Endodermal cell (in vitro differentiated cells): ENCODE results near the gene CEP295NL. TPM values are rescaled to one million over a fixed set of nuclear protein-coding genes. Genes with fewer than 3 reads are reported as not detected.

Experiments used
- DNase-seq: peaks from one replicate; pipeline ENCODE4 v3.0.0-alpha.2; 2017
- H3K27ac ChIP-seq: 2 replicates; pipeline ENCODE4 v1.5.1; 2013; ENCODE audit warnings: mild to moderate bottlenecking, low read depth, low read length, moderate library complexity
- H3K27me3 ChIP-seq: 2 replicates; pipeline ENCODE4 v1.6.1; 2013; ENCODE audit warnings: mild to moderate bottlenecking, low read length, moderate library complexity; ENCODE audit not compliant: insufficient read depth, control insufficient read depth, poor library complexity, severe bottlenecking
- H3K36me3 ChIP-seq: 2 replicates; pipeline ENCODE4 v1.7.0; 2013; ENCODE audit warnings: mild to moderate bottlenecking, low read length, moderate library complexity; ENCODE audit not compliant: control insufficient read depth, insufficient read depth
- H3K4me1 ChIP-seq: one replicate; pipeline ENCODE4 v1.7.0; 2013; ENCODE audit warnings: low read length; ENCODE audit not compliant: control insufficient read depth, insufficient read depth
- H3K4me3 ChIP-seq: 2 replicates; pipeline ENCODE4 v1.5.1; 2013; ENCODE audit warnings: mild to moderate bottlenecking, low read length, moderate library complexity
- H3K9ac ChIP-seq: 2 replicates; pipeline ENCODE4 v1.6.1; 2013; ENCODE audit warnings: mild to moderate bottlenecking, low read length, moderate library complexity; ENCODE audit not compliant: poor library complexity, severe bottlenecking; ENCODE audit errors: extremely low read depth
- H3K9me3 ChIP-seq: 2 replicates; pipeline ENCODE4 v1.6.1; 2013; ENCODE audit warnings: mild to moderate bottlenecking, low read length, moderate library complexity; ENCODE audit not compliant: control insufficient read depth
- H3K27ac Mint-ChIP-seq: 2 replicates; pipeline ENCODE4 v1.8.0; 2020; ENCODE audit warnings: mixed read lengths
- H3K27me3 Mint-ChIP-seq: 2 replicates; pipeline ENCODE4 v1.8.0; 2021; ENCODE audit warnings: mild to moderate bottlenecking, mixed read lengths; ENCODE audit not compliant: insufficient read depth
- H3K36me3 Mint-ChIP-seq: 2 replicates; pipeline ENCODE4 v1.8.0; 2020; ENCODE audit warnings: low read depth, mixed read lengths
- H3K4me1 Mint-ChIP-seq: 2 replicates; pipeline ENCODE4 v1.8.0; 2020; ENCODE audit warnings: mixed read lengths
- H3K4me3 Mint-ChIP-seq: 2 replicates; pipeline ENCODE4 v1.8.0; 2020; ENCODE audit warnings: mild to moderate bottlenecking, moderate library complexity, mixed read lengths
- H3K9me3 Mint-ChIP-seq: 2 replicates; pipeline ENCODE4 v1.8.0; 2020; ENCODE audit warnings: mild to moderate bottlenecking, mixed read lengths
- WGBS, 2 experiments: methylation state at CpG; one replicate each; pipeline versions ENCODE4 v1.1.5 to v1.1.7; 2013; ENCODE audit warnings: missing lambda C conversion rate in 2 of 2, mixed read lengths in 1 of 2; ENCODE audit not compliant: insufficient coverage in 1 of 2, insufficient read length in 1 of 2; 5-methylcytosine and 5-hydroxymethylcytosine counted together
- total RNA-seq, 2 donors: library from RNA; stranded (reverse); fragmentation: NEBNext Ultra II Directional in 1 of 2; extraction: Animal tissue kit (Norgen Biotek cat#: 25700) in 1 of 2; gene quantifications; 2 replicates in 1 of 2; 3 replicates in 1 of 2; pipeline ENCODE4 v1.2.1, GENCODE V29; 2021
- TF ChIP-seq, protein P1 (sequence below): fragments of 200-600 bp; sonication (generic); conservative IDR thresholded peaks from 2 replicates; pipeline ENCODE4 v1.5.0; 2021; ENCODE audit warnings: antibody characterized with exemption, mild to moderate bottlenecking

Gene CEP295NL
- total RNA-seq, 2 donors from 2014 or later = 0.97 to 2.2 TPM

DNA sequence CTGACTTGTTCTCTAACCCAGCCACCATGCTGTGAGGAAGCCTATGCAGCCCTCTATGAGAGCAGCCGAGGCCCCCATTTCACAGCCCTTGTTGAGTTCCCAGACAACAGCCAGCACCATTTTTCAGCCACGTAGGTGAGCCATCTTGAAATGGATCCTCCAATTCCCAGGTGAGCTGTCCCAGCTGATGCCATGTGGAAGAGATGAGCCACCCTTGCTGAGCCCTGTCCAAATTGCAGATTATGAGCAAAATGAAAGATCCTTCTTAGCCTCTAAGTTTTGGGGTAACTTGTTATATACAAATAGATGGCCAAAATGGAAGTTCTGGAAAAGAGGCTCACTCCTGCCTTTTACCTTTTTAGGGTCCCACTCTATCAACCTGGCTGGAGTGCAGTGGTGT lies 47.9 kb upstream of the CEP295NL start:
- no peaks in the 10 kb centered on the region for H3K36me3 Mint-ChIP-seq
- peaks cover 19% of the 10 kb centered on the region for H3K9me3 Mint-ChIP-seq
- H3K4me3 Mint-ChIP-seq = no peak overlapping the region
- Histone ChIP-seq H3K9ac (no peak overlapping the region), H3K4me1 (no peaks in the 10 kb centered on the region), H3K27me3 (no peaks in the 10 kb centered on the region), H3K36me3 (no peaks in the 10 kb centered on the region), H3K4me3 (no peak overlapping the region), H3K9me3 (peaks cover 21% of the 10 kb centered on the region), H3K27ac (no peak overlapping the region)
- DNase-seq = no peak
- peaks cover 11% of the 10 kb centered on the region for H3K4me1 Mint-ChIP-seq
- no peak overlapping the region for H3K27ac Mint-ChIP-seq
- WGBS, 2 experiments = 88 to 90% methylated on average over 2 of the region's 2 CpGs
- no peaks in the 10 kb centered on the region for H3K27me3 Mint-ChIP-seq
- TF ChIP-seq, protein P1, sequence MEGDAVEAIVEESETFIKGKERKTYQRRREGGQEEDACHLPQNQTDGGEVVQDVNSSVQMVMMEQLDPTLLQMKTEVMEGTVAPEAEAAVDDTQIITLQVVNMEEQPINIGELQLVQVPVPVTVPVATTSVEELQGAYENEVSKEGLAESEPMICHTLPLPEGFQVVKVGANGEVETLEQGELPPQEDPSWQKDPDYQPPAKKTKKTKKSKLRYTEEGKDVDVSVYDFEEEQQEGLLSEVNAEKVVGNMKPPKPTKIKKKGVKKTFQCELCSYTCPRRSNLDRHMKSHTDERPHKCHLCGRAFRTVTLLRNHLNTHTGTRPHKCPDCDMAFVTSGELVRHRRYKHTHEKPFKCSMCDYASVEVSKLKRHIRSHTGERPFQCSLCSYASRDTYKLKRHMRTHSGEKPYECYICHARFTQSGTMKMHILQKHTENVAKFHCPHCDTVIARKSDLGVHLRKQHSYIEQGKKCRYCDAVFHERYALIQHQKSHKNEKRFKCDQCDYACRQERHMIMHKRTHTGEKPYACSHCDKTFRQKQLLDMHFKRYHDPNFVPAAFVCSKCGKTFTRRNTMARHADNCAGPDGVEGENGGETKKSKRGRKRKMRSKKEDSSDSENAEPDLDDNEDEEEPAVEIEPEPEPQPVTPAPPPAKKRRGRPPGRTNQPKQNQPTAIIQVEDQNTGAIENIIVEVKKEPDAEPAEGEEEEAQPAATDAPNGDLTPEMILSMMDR = no peak

DNA sequence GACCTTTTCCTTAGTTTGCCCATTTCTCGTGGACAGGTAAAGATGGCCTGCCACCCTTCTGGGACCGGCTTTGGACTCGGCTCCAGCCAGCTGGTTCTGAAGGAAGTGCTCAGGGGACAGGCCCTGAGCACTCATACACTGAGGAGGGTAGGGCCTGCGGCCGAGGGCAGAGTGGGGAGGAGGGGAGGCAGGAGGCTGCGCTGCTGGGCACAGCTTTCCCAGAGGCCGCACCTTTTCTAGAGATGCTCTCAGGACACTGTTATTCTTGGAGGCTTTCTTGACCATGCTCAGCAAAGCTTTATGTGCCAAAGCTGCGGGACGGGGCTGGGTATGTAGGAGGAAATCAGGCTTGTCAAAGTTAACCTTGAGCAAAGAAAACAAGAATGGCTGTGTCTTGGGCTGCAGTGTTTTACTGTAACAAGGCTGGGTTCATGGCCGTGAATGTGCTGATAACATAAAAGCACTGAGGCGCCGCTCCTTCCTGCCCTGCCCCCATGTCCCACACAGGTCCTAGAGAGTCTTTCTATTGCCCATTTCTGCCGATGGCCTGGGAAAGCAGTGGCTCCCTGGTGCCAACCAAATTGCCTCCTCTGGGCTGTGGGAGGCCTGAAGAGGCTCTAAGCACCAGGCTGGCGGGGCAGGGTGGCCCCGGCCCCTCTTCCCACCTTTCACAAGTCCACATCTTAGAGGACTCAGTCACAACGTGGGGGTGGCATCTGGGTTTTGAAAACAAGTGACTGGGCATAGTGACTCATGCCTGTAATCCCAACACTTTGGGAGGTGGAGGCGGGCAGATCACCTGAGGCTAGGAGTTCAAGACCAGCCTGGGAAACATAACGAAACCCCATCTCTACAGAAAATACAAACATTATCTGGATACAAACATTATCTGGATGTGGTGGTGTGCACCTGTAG lies 44.5 kb upstream of the CEP295NL start:
- H3K9me3 Mint-ChIP-seq = peaks cover 19% of the 10 kb centered on the region
- peaks cover 10% of the 10 kb centered on the region for H3K4me1 Mint-ChIP-seq
- no peaks in the 10 kb centered on the region for H3K27me3 Mint-ChIP-seq
- H3K27ac Mint-ChIP-seq = no peak overlapping the region
- no peak for DNase-seq
- Histone ChIP-seq H3K9me3 (peaks cover 21% of the 10 kb centered on the region), H3K27ac (no peak overlapping the region), H3K4me3 (no peak overlapping the region), H3K4me1 (no peaks in the 10 kb centered on the region), H3K9ac (no peak overlapping the region), H3K36me3 (no peaks in the 10 kb centered on the region), H3K27me3 (no peaks in the 10 kb centered on the region)
- WGBS, 2 experiments = 78 to 83% methylated on average over 10 to 17 of the region's 18 CpGs
- H3K36me3 Mint-ChIP-seq = no peaks in the 10 kb centered on the region
- no peak overlapping the region for H3K4me3 Mint-ChIP-seq
- TF ChIP-seq, protein P1 = no peak

DNA sequence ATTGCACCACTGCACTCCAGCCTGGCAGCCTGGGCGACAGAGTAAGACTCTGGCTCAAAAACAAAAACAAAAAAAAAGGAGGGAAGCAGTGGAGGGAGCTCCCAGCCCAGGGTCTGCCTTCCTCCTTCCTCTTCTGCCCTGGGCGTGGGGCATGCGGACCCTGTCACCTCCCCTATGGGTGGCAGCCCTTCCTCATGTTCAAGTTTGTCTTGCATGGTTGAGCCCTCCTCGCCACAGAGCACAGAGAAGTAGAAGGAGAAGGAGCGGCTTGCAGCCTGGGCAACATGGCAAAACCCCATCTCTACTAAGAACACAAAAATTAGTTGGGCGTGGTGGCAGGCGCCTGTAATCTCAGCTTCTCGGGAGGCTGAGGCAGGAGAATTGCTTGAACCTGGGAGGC lies 43.6 kb upstream of the CEP295NL start:
- no peaks in the 10 kb centered on the region for H3K4me1 ChIP-seq
- peaks cover 19% of the 10 kb centered on the region for H3K9me3 Mint-ChIP-seq
- no peak for DNase-seq
- TF ChIP-seq, protein P1 = no peak
- no peak overlapping the region for H3K27ac ChIP-seq
- H3K27me3 ChIP-seq = no peaks in the 10 kb centered on the region
- H3K36me3 ChIP-seq = no peaks in the 10 kb centered on the region
- no peaks in the 10 kb centered on the region for H3K36me3 Mint-ChIP-seq
- H3K9ac ChIP-seq = no peak overlapping the region
- peaks cover 2% of the 10 kb centered on the region for H3K4me1 Mint-ChIP-seq
- H3K27me3 Mint-ChIP-seq = no peaks in the 10 kb centered on the region
- H3K4me3 Mint-ChIP-seq = no peak overlapping the region
- peaks cover 21% of the 10 kb centered on the region for H3K9me3 ChIP-seq
- H3K27ac Mint-ChIP-seq = no peak overlapping the region
- 96 to 97% methylated on average over 4 to 8 of the region's 8 CpGs for WGBS, 2 experiments
- no peak overlapping the region for H3K4me3 ChIP-seq
